ENCODE measurements around the gene TYRO3.

Gene TYRO3

GRCh38 chr15:41559239-41559782 lies 299 bp downstream of the TYRO3 start:
- peak; percentile 40 for DNase-seq (ENCODE audit: low spot score)
- in situ Hi-C loops (cut with MboI; ENCODE audit: low sequenced_read_pairs, unreplicated experiment), result no loop called here
- no peak for TF ChIP-seq CTCF (IDR thresholded peaks at IDR 0.05; ENCODE audit: borderline replicate concordance, control extremely low read depth, extremely low read depth, insufficient read depth, missing control alignments)

- in situ Hi-C loops (cut with MboI; ENCODE audit: low sequenced_read_pairs, unreplicated experiment), result no loop called here
- no peak for DNase-seq (ENCODE audit: low spot score)
Measured at GRCh38 chr15:41560572-41560874, 1.5 kb downstream of the TYRO3 start.

GRCh38 chr15:41561104-41561776 lies 2.2 kb downstream of the TYRO3 start:
- no peak for DNase-seq (ENCODE audit: low spot score)
- in situ Hi-C loops (cut with MboI; ENCODE audit: low sequenced_read_pairs, unreplicated experiment), result no loop called here

More at GRCh38 chr15:41560572-41560874, 1.5 kb downstream of the TYRO3 start:
- no peak for TF ChIP-seq CTCF (IDR thresholded peaks at IDR 0.05; ENCODE audit: borderline replicate concordance, control extremely low read depth, extremely low read depth, insufficient read depth, missing control alignments)

GRCh38 chr15:41561777-41562145 lies 2.7 kb downstream of the TYRO3 start:
- DNase-seq (ENCODE audit: low spot score), result no peak
- TF ChIP-seq CTCF (IDR thresholded peaks at IDR 0.05; ENCODE audit: borderline replicate concordance, control extremely low read depth, extremely low read depth, insufficient read depth, missing control alignments), result no peak
- in situ Hi-C loops (cut with MboI; ENCODE audit: low sequenced_read_pairs, unreplicated experiment), result no loop called here

More at GRCh38 chr15:41561104-41561776, 2.2 kb downstream of the TYRO3 start:
- TF ChIP-seq CTCF (IDR thresholded peaks at IDR 0.05; ENCODE audit: borderline replicate concordance, control extremely low read depth, extremely low read depth, insufficient read depth, missing control alignments), result no peak

- no peak for DNase-seq (ENCODE audit: low spot score)
- in situ Hi-C loops (cut with MboI; ENCODE audit: low sequenced_read_pairs, unreplicated experiment), result no loop called here
- TF ChIP-seq CTCF (IDR thresholded peaks at IDR 0.05; ENCODE audit: borderline replicate concordance, control extremely low read depth, extremely low read depth, insufficient read depth, missing control alignments), result no peak
Measured at GRCh38 chr15:41562244-41562643, 3.2 kb downstream of the TYRO3 start.

GRCh38 chr15:41562784-41563198 lies 3.8 kb downstream of the TYRO3 start:
- TF ChIP-seq CTCF (IDR thresholded peaks at IDR 0.05; ENCODE audit: borderline replicate concordance, control extremely low read depth, extremely low read depth, insufficient read depth, missing control alignments), result no peak
- DNase-seq (ENCODE audit: low spot score), result no peak
- in situ Hi-C loops (cut with MboI; ENCODE audit: low sequenced_read_pairs, unreplicated experiment), result no loop called here

Data from GM13976 (cell line).